CD4-positive, alpha-beta T cell treated with Interleukin-21 for 1 hour (primary cell): ENCODE measurements around the gene ARHGEF1.
"Not testable (repeated sequence)": the region's sequence is repeated elsewhere in the genome, so short reads cannot be mapped to it uniquely, and the experiment has no call there.

Source experiments
- DNase-seq: peaks from one replicate; pipeline ENCODE4 v3.0.0-alpha.2; 2020

Gene ARHGEF1

GRCh38 chr19:41933693-41934426 lies 50.9 kb downstream of the ARHGEF1 start:
- no peak for DNase-seq

- DNase-seq: peak; percentile 84
Observed at GRCh38 chr19:41934849-41935374, 51.9 kb downstream of the ARHGEF1 start.

- no peak for DNase-seq
Observed at GRCh38 chr19:41935760-41936415, 52.9 kb downstream of the ARHGEF1 start.

GRCh38 chr19:41936416-41936850 lies 53.4 kb downstream of the ARHGEF1 start:
- DNase-seq: peak; percentile 69

- no peak for DNase-seq
Observed at GRCh38 chr19:41936961-41937360, 54.0 kb downstream of the ARHGEF1 start.

- no peak for DNase-seq
Observed at GRCh38 chr19:41937525-41938468, 54.8 kb downstream of the ARHGEF1 start.

GRCh38 chr19:41939209-41939608 lies 56.2 kb downstream of the ARHGEF1 start:
- not testable (repeated sequence) for DNase-seq

- DNase-seq: peak; percentile 53
Observed at GRCh38 chr19:41939861-41940730, 57.1 kb downstream of the ARHGEF1 start.

- no peak for DNase-seq
Observed at GRCh38 chr19:41940731-41941409, 57.9 kb downstream of the ARHGEF1 start.

- DNase-seq: no peak
Observed at GRCh38 chr19:41941410-41942202, 58.6 kb downstream of the ARHGEF1 start.

- no peak for DNase-seq
Observed at GRCh38 chr19:41944336-41944735, 61.4 kb downstream of the ARHGEF1 start.

- DNase-seq: peak; percentile 90
Observed at GRCh38 chr19:41945135-41945766, 62.3 kb downstream of the ARHGEF1 start.

- DNase-seq: no peak
Observed at GRCh38 chr19:41947091-41947490, 64.1 kb downstream of the ARHGEF1 start.

- DNase-seq: peak; percentile 84
Observed at GRCh38 chr19:41951686-41952172, 68.7 kb downstream of the ARHGEF1 start.

- DNase-seq: no peak
Observed at GRCh38 chr19:41955521-41955920, 72.5 kb downstream of the ARHGEF1 start.

- no peak for DNase-seq
Observed at GRCh38 chr19:41956621-41957020, 73.6 kb downstream of the ARHGEF1 start.
